HCT116 (cell line): ENCODE data around the gene DDX55. TPM values are rescaled to one million over a fixed set of nuclear protein-coding genes. Genes with fewer than 3 reads are reported as not detected.

Experiments
- ATAC-seq: fragments of 200-7000 bp; cut with Tn5 transposase; 2 replicates; pipeline ENCODE4 v1.9.1; 2020; ENCODE audit warnings: mild to moderate bottlenecking, moderate library complexity
- BruUV-seq: library from RNA; stranded (reverse); fragments of 400-500 nt; replicated peaks from 2 replicates; lab custom pipeline; 2021; lab: Mats Ljungman, UMichigan
- CTCF ChIA-PET: fragments of 300-600 bp; sonication (Branson Sonifier 250); formaldehyde crosslinking; loops from one replicate; lab custom pipeline; 2021; ENCODE audit warnings: antibody characterized with exemption; lab: Charles Lee
- POLR2A ChIA-PET: fragments of 300-600, 350-600 bp; sonication (Branson Sonifier 250); formaldehyde crosslinking; loops from one replicate; lab custom pipeline; 2021; ENCODE audit warnings: antibody characterized with exemption; lab: Charles Lee
- RAD21 ChIA-PET, 2 experiments: fragments of 300-600 bp; sonication (Branson Sonifier 250); formaldehyde crosslinking; loops; one replicate each; lab custom pipeline; 2023; ENCODE audit warnings: low total read pairs in 2 of 2; ENCODE audit not compliant: uncharacterized antibody in 2 of 2, unreplicated experiment in 2 of 2, low non-redundant PET in 1 of 2; lab: Charles Lee
- DNase-seq: peaks from one replicate; pipeline ENCODE4 v3.0.0-alpha.2; 2010; ENCODE audit warnings: low read depth, low spot score
- H2AFZ ChIP-seq: fragments of 200-600 bp; shearing (Covaris generic), sonication (generic); 2 replicates; pipeline ENCODE4 v1.6.1; 2017; ENCODE audit warnings: low read depth, mixed run types, mixed read lengths, antibody characterized with exemption, low read length; ENCODE audit not compliant: poor library complexity, severe bottlenecking
- H3K27ac ChIP-seq: 2 replicates; pipeline ENCODE4 v1.5.1; 2012; ENCODE audit warnings: low read depth, low read length
- H3K27me3 ChIP-seq: fragments of 200-600 bp; sonication (generic); 2 replicates; pipeline ENCODE4 v1.6.1; 2016; ENCODE audit warnings: mixed run types, low read length, mixed read lengths; ENCODE audit not compliant: insufficient read depth
- H3K36me3 ChIP-seq, 2 experiments: fragments of 200-500 bp in 1 of 2; fragments of 200-600 bp in 1 of 2; sonication (Bioruptor generic) in 1 of 2; sonication (generic) in 1 of 2; 2 replicates each; pipeline versions ENCODE4 v1.5.1 to v1.6.1; 2014 to 2016; ENCODE audit warnings: low read length in 2 of 2, inconsistent platforms in 1 of 2, mixed read lengths in 1 of 2, mixed run types in 1 of 2; ENCODE audit not compliant: insufficient read depth in 2 of 2, control insufficient read depth in 1 of 2
- H3K4me1 ChIP-seq, 2 experiments: fragments of 200-600 bp in 1 of 2; sonication (generic) in 1 of 2; 2 replicates each; pipeline versions ENCODE4 v1.5.1 to v1.6.1; 2012 to 2017; ENCODE audit warnings: low read length in 2 of 2, inconsistent platforms in 1 of 2, mild to moderate bottlenecking in 1 of 2, mixed read lengths in 1 of 2, mixed run types in 1 of 2, moderate library complexity in 1 of 2; ENCODE audit not compliant: insufficient read depth in 2 of 2, control insufficient read depth in 1 of 2
- H3K4me2 ChIP-seq: fragments of 200-600 bp; sonication (generic); 2 replicates; pipeline ENCODE4 v1.6.1; 2017; ENCODE audit warnings: mixed run types, low read length, mixed read lengths
- H3K4me3 ChIP-seq, 2 experiments: fragments of 200-600 bp in 1 of 2; sonication (generic) in 1 of 2; replicated peaks in 1 of 2; 2 replicates each; pipeline ENCODE4 v1.5.1; 2011 to 2016; ENCODE audit warnings: low read length in 2 of 2, control low read depth in 1 of 2, low read depth in 1 of 2, mild to moderate bottlenecking in 1 of 2, mixed read lengths in 1 of 2, mixed run types in 1 of 2
- H3K79me2 ChIP-seq: fragments of 200-600 bp; sonication (generic); 2 replicates; pipeline ENCODE4 v1.6.1; 2017; ENCODE audit warnings: mild to moderate bottlenecking, mixed run types, low read length, moderate library complexity, mixed read lengths; ENCODE audit not compliant: insufficient read depth
- H3K9ac ChIP-seq: fragments of 200-600 bp; sonication (generic); 2 replicates; pipeline ENCODE4 v1.6.1; 2016; ENCODE audit warnings: low read length, mixed read lengths
- H3K9me2 ChIP-seq: fragments of 200-600 bp; sonication (generic), shearing (Covaris generic); 2 replicates; pipeline ENCODE4 v1.6.1; 2017; ENCODE audit warnings: mixed run types, mild to moderate bottlenecking, moderate library complexity; ENCODE audit not compliant: insufficient read depth
- H3K9me3 ChIP-seq, 2 experiments: fragments of 200-500 bp in 1 of 2; fragments of 200-600 bp in 1 of 2; sonication (Bioruptor generic) in 1 of 2; sonication (generic) in 1 of 2; 2 replicates each; pipeline ENCODE4 v1.6.1; 2014 to 2017; ENCODE audit warnings: low read length in 2 of 2, mixed read lengths in 2 of 2, inconsistent platforms in 1 of 2, low read depth in 1 of 2, mild to moderate bottlenecking in 1 of 2, mixed run types in 1 of 2, moderate library complexity in 1 of 2; ENCODE audit not compliant: control insufficient read depth in 1 of 2, insufficient read depth in 1 of 2
- H4K20me1 ChIP-seq: fragments of 200-600 bp; sonication (generic), shearing (Covaris generic); 2 replicates; pipeline ENCODE4 v1.6.1; 2017; ENCODE audit warnings: mixed run types, mild to moderate bottlenecking, moderate library complexity; ENCODE audit not compliant: insufficient read depth
- ATF3 ChIP-seq: IDR thresholded peaks from 2 replicates; pipeline ENCODE4 v1.6.1; 2012
- CBX3 ChIP-seq: IDR thresholded peaks from 2 replicates; pipeline ENCODE4 v1.6.1; 2012; ENCODE audit warnings: low read depth
- CEBPB ChIP-seq: IDR thresholded peaks from 2 replicates; pipeline ENCODE4 v1.6.1; 2012; ENCODE audit warnings: low read depth
- EGR1 ChIP-seq: IDR thresholded peaks from 2 replicates; pipeline ENCODE4 v1.6.1; 2012; ENCODE audit warnings: low read depth
- EZH2 ChIP-seq: fragments of 200-600 bp; sonication (generic); IDR thresholded peaks from 2 replicates; pipeline ENCODE4 v1.6.1; 2017; ENCODE audit warnings: antibody characterized with exemption, mixed run types
- POLR2A ChIP-seq: IDR thresholded peaks from 2 replicates; pipeline ENCODE4 v1.7.0; 2011; ENCODE audit warnings: borderline replicate concordance; ENCODE audit not compliant: insufficient read depth, insufficient read length; ENCODE audit errors: extremely low read depth
- POLR2AphosphoS5 ChIP-seq: IDR thresholded peaks from 2 replicates; pipeline ENCODE4 v1.6.1; 2011; ENCODE audit warnings: mild to moderate bottlenecking, low read depth, low read length, moderate library complexity
- RAD21 ChIP-seq: IDR thresholded peaks from 2 replicates; pipeline ENCODE4 v1.6.1; 2012; ENCODE audit warnings: low read depth, mild to moderate bottlenecking
- SP1 ChIP-seq: IDR thresholded peaks from 2 replicates; pipeline ENCODE4 v1.6.1; 2012; ENCODE audit warnings: low read depth
- SRF ChIP-seq: IDR thresholded peaks from 2 replicates; pipeline ENCODE4 v1.6.1; 2012; ENCODE audit warnings: low read depth
- TCF7L2 ChIP-seq: IDR thresholded peaks from 2 replicates; pipeline ENCODE4 v1.7.0; 2011; ENCODE audit warnings: borderline replicate concordance, inconsistent platforms; ENCODE audit not compliant: insufficient read depth, insufficient read length; ENCODE audit errors: extremely low read depth
- YY1 ChIP-seq: IDR thresholded peaks from 2 replicates; pipeline ENCODE4 v1.6.1; 2011; ENCODE audit warnings: low read length, low read depth, moderate library complexity, mild to moderate bottlenecking; ENCODE audit not compliant: insufficient replicate concordance; ENCODE audit errors: extremely low read depth
- ZNF274 ChIP-seq: fragments of 200-500 bp; sonication (Bioruptor generic); IDR thresholded peaks from 2 replicates; pipeline ENCODE4 v1.6.1; 2014; ENCODE audit warnings: mild to moderate bottlenecking, low read depth, low read length, inconsistent platforms
- intact Hi-C: fragments of 100-400 bp; cut with micrococcal nuclease; formaldehyde crosslinking; loops from 2 replicates; pipeline ENCODE4 v1.10.0; 2022
- total RNA-seq: library from RNA; stranded (reverse); gene quantifications from one replicate; pipeline ENCODE4 v1.2.1, GENCODE V29; 2021; ENCODE audit not compliant: unreplicated experiment
- TF ChIP-seq, protein P1 (sequence below), 3 experiments: fragments of 200-600 bp in 1 of 3; sonication (generic) in 1 of 3; IDR thresholded peaks in 2 of 3; conservative IDR thresholded peaks in 1 of 3; 2 replicates each; pipeline ENCODE4 v1.5.1; 2012 to 2017; ENCODE audit warnings: low read depth in 2 of 3, low read length in 2 of 3, antibody characterized with exemption in 1 of 3, borderline replicate concordance in 1 of 3, control low read depth in 1 of 3, mild to moderate bottlenecking in 1 of 3, mixed read lengths in 1 of 3, mixed run types in 1 of 3, moderate library complexity in 1 of 3; ENCODE audit not compliant: insufficient read depth in 1 of 3
- TF ChIP-seq, protein P2 (sequence below): IDR thresholded peaks from 2 replicates; pipeline ENCODE4 v1.6.1; 2012; ENCODE audit warnings: low read depth

The DDX55 gene
- total RNA-seq, 1 experiment from 2014 or later, result 41.8 TPM

- BruUV-seq, result no TSS peak
- ATAC-seq, result no peak
- no peak overlapping the region for H2AFZ ChIP-seq
- no peak overlapping the region for H3K9ac ChIP-seq
- peaks cover 11% of the 10 kb centered on the region; the same call in 1 of the 2 replicates for H4K20me1 ChIP-seq
- DNase-seq, result no peak
- no peaks in the 10 kb centered on the region for H3K9me2 ChIP-seq
- H3K9me3 ChIP-seq, result no peaks in the 10 kb centered on the region
- CTCF ChIA-PET, result interaction anchor here (0.6 kb wide), 1 partner anchor 98 kb away, joined by 3 read pairs; the partner anchor contains the start of gene ATP6V0A2
- no peaks in the 10 kb centered on the region; a peak in 1 of 4 replicates for H3K4me1 ChIP-seq
- no peak overlapping the region for H3K4me3 ChIP-seq
- POLR2A ChIA-PET, result no interaction called here
- TF ChIP-seq SP1 (no peak), EZH2 (no peak), RAD21 (no peak)
- no peak overlapping the region for H3K4me2 ChIP-seq
- no peak overlapping the region for H3K27ac ChIP-seq
- no peaks in the 10 kb centered on the region for H3K27me3 ChIP-seq
- RAD21 ChIA-PET, result no interaction called here
- H3K79me2 ChIP-seq, result peaks cover 51% of the 10 kb centered on the region
- peaks cover 66 to 84% of the 10 kb centered on the region in 2 experiments for H3K36me3 ChIP-seq
- intact Hi-C loops, result no loop called here
These were observed 12.6 kb downstream of the DDX55 start for GRCh38 chr12:123614531-123614930.

- peaks cover 70 to 86% of the 10 kb centered on the region in 2 experiments for H3K36me3 ChIP-seq
- intact Hi-C loops, result no loop called here
- CTCF ChIA-PET, result interaction anchor here (1.2 kb wide), 1 partner anchor 379 kb away, joined by 4 read pairs; no protein-coding TSS in a partner anchor
- TF ChIP-seq EGR1 (no peak), POLR2AphosphoS5 (no peak), SP1 (no peak), ATF3 (no peak), SRF (no peak), RAD21 (no peak), CBX3 (no peak), EZH2 (no peak), TCF7L2 (no peak), POLR2A (no peak), CEBPB (no peak), ZNF274 (no peak), YY1 (no peak)
- TF ChIP-seq, protein P1, sequence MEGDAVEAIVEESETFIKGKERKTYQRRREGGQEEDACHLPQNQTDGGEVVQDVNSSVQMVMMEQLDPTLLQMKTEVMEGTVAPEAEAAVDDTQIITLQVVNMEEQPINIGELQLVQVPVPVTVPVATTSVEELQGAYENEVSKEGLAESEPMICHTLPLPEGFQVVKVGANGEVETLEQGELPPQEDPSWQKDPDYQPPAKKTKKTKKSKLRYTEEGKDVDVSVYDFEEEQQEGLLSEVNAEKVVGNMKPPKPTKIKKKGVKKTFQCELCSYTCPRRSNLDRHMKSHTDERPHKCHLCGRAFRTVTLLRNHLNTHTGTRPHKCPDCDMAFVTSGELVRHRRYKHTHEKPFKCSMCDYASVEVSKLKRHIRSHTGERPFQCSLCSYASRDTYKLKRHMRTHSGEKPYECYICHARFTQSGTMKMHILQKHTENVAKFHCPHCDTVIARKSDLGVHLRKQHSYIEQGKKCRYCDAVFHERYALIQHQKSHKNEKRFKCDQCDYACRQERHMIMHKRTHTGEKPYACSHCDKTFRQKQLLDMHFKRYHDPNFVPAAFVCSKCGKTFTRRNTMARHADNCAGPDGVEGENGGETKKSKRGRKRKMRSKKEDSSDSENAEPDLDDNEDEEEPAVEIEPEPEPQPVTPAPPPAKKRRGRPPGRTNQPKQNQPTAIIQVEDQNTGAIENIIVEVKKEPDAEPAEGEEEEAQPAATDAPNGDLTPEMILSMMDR (IDR thresholded peaks at IDR 0.05 in 2 of 3, conservative IDR thresholded peaks at IDR 0.05 in 1 of 3; ENCODE audit: borderline replicate concordance in 1 of 3, insufficient read depth in 1 of 3, low read depth in 2 of 3, low read length in 2 of 3), result no peak
- TF ChIP-seq, protein P2, sequence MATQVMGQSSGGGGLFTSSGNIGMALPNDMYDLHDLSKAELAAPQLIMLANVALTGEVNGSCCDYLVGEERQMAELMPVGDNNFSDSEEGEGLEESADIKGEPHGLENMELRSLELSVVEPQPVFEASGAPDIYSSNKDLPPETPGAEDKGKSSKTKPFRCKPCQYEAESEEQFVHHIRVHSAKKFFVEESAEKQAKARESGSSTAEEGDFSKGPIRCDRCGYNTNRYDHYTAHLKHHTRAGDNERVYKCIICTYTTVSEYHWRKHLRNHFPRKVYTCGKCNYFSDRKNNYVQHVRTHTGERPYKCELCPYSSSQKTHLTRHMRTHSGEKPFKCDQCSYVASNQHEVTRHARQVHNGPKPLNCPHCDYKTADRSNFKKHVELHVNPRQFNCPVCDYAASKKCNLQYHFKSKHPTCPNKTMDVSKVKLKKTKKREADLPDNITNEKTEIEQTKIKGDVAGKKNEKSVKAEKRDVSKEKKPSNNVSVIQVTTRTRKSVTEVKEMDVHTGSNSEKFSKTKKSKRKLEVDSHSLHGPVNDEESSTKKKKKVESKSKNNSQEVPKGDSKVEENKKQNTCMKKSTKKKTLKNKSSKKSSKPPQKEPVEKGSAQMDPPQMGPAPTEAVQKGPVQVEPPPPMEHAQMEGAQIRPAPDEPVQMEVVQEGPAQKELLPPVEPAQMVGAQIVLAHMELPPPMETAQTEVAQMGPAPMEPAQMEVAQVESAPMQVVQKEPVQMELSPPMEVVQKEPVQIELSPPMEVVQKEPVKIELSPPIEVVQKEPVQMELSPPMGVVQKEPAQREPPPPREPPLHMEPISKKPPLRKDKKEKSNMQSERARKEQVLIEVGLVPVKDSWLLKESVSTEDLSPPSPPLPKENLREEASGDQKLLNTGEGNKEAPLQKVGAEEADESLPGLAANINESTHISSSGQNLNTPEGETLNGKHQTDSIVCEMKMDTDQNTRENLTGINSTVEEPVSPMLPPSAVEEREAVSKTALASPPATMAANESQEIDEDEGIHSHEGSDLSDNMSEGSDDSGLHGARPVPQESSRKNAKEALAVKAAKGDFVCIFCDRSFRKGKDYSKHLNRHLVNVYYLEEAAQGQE, result no peak
These were observed 15.2 kb downstream of the DDX55 start for GRCh38 chr12:123617144-123617543.

More at GRCh38 chr12:123617144-123617543, 15.2 kb downstream of the DDX55 start:
- H3K4me2 ChIP-seq, result no peak overlapping the region
- peaks cover 45% of the 10 kb centered on the region for H3K79me2 ChIP-seq
- no peaks in the 10 kb centered on the region for H3K27me3 ChIP-seq
- H4K20me1 ChIP-seq, result peaks cover 30% of the 10 kb centered on the region
- no peak overlapping the region for H3K4me3 ChIP-seq
- ChIA-PET RAD21 (no interaction called here), POLR2A (no interaction called here)
- H3K4me1 ChIP-seq, result no peaks in the 10 kb centered on the region; a peak in 1 of 4 replicates
- H3K9me3 ChIP-seq, result no peaks in the 10 kb centered on the region
- no peak overlapping the region for H2AFZ ChIP-seq
- no peak overlapping the region for H3K9ac ChIP-seq
- ATAC-seq (no peak), DNase-seq (no peak)
- no peaks in the 10 kb centered on the region for H3K9me2 ChIP-seq
- BruUV-seq, result no TSS peak
- no peak overlapping the region for H3K27ac ChIP-seq
